NCI-H1694 treated with DMSO at 0.1 percent for 48 hours (cell line): ENCODE results near the gene CAMK1D.

Experiments
- DNase-seq: peaks from one replicate; lab custom pipeline; 2025; lab: John Stamatoyannopoulos, UW

CAMK1D gene

GRCh38 chr10:12375076-12375504 is 25.7 kb downstream of the CAMK1D start:
- no peak for DNase-seq

GRCh38 chr10:12376211-12376610 is 26.9 kb downstream of the CAMK1D start:
- DNase-seq, result no peak

GRCh38 chr10:12377658-12378290 is 28.4 kb downstream of the CAMK1D start:
- DNase-seq, result no peak

- no peak for DNase-seq
Measured at GRCh38 chr10:12380999-12381398, 31.7 kb downstream of the CAMK1D start.

- DNase-seq, result no peak
Measured at GRCh38 chr10:12381536-12382156, 32.3 kb downstream of the CAMK1D start.

- no peak for DNase-seq
Measured at GRCh38 chr10:12382157-12382548, 32.8 kb downstream of the CAMK1D start.

- no peak for DNase-seq
Measured at GRCh38 chr10:12382956-12383531, 33.7 kb downstream of the CAMK1D start.

GRCh38 chr10:12384906-12385305 is 35.6 kb downstream of the CAMK1D start:
- no peak for DNase-seq

- no peak for DNase-seq
Measured at GRCh38 chr10:12387561-12388210, 38.3 kb downstream of the CAMK1D start.

GRCh38 chr10:12388671-12389070 is 39.3 kb downstream of the CAMK1D start:
- no peak for DNase-seq

GRCh38 chr10:12389154-12389734 is 39.9 kb downstream of the CAMK1D start:
- DNase-seq, result no peak

- no peak for DNase-seq
Measured at GRCh38 chr10:12390733-12391132, 41.4 kb downstream of the CAMK1D start.

- no peak for DNase-seq
Measured at GRCh38 chr10:12391206-12391605, 41.9 kb downstream of the CAMK1D start.

- DNase-seq, result no peak
Measured at GRCh38 chr10:12393831-12394230, 44.5 kb downstream of the CAMK1D start.

- no peak for DNase-seq
Measured at GRCh38 chr10:12394241-12395033, 45.1 kb downstream of the CAMK1D start.

GRCh38 chr10:12396093-12396492 is 46.7 kb downstream of the CAMK1D start:
- DNase-seq, result no peak

- no peak for DNase-seq
Measured at GRCh38 chr10:12396567-12396966, 47.2 kb downstream of the CAMK1D start.

GRCh38 chr10:12397147-12397896 is 48.0 kb downstream of the CAMK1D start:
- DNase-seq, result no peak

GRCh38 chr10:12397941-12398340 is 48.6 kb downstream of the CAMK1D start:
- no peak for DNase-seq

- no peak for DNase-seq
Measured at GRCh38 chr10:12400266-12400931, 51.1 kb downstream of the CAMK1D start.

GRCh38 chr10:12401466-12401865 is 52.1 kb downstream of the CAMK1D start:
- DNase-seq, result no peak
